Uterus (tissue), 4 donors: ENCODE results near the gene ADGRD1. TPM values are rescaled to one million over a fixed set of nuclear protein-coding genes. Genes with fewer than 3 reads are reported as not detected.
"Not testable (repeated sequence)": the region's sequence is repeated elsewhere in the genome, so short reads cannot be mapped to it uniquely, and the experiment has no call there.

Experiments
- DNase-seq, 2 donors: peaks; one replicate each; pipeline ENCODE4 v3.0.0-alpha.2; 2019 to 2020
- H3K27ac ChIP-seq, 2 donors: fragments of 200-600 bp; sonication (generic); 1 replicate in 1 of 2; 2 replicates in 1 of 2; pipeline ENCODE4 v1.5.1; 2016 to 2018
- H3K27me3 ChIP-seq, 2 donors: fragments of 200-600 bp; sonication (generic); one replicate each; pipeline ENCODE4 v1.5.1; 2018 to 2019; ENCODE audit warnings: control low read depth in 1 of 2
- H3K36me3 ChIP-seq, 2 donors: fragments of 200-600 bp; sonication (generic); one replicate each; pipeline ENCODE4 v1.5.1; 2019; ENCODE audit warnings: control low read depth in 1 of 2
- H3K4me1 ChIP-seq, 2 donors: fragments of 200-600 bp; sonication (generic); one replicate each; pipeline ENCODE4 v1.5.1; 2018 to 2019; ENCODE audit warnings: control low read depth in 1 of 2
- H3K4me3 ChIP-seq, 2 donors: fragments of 200-600 bp; sonication (generic); 1 replicate in 1 of 2; 2 replicates in 1 of 2; pipeline ENCODE4 v1.5.1; 2018 to 2019; ENCODE audit warnings: mild to moderate bottlenecking in 1 of 2
- H3K9me3 ChIP-seq, 2 donors: fragments of 200-600 bp; sonication (generic); one replicate each; pipeline ENCODE4 v1.5.1; 2019; ENCODE audit warnings: control low read depth in 1 of 2
- POLR2A ChIP-seq, 2 donors: fragments of 450-650 bp; IDR thresholded peaks; one replicate each; pipeline ENCODE4 v1.6.1; 2016; ENCODE audit warnings: antibody characterized with exemption in 2 of 2, mild to moderate bottlenecking in 1 of 2, moderate library complexity in 1 of 2
- intact Hi-C: fragments of 100-400 bp; cut with DNase I; formaldehyde crosslinking; loops from one replicate; pipeline ENCODE4 v1.15.1; 2023; ENCODE audit warnings: low total_unique reads
- total RNA-seq, 4 donors: library from RNA; depleted of rRNA in 3 of 4; stranded (reverse); fragments of >200 nt in 3 of 4; gene quantifications; one replicate each; pipeline versions ENCODE4 v1.1.0 to v1.2.4, GENCODE V29; 2014 to 2023
- TF ChIP-seq, protein P1 (sequence below), 4 experiments: fragments of 200-600 bp in 2 of 4; fragments of 450-650 bp in 2 of 4; sonication (generic) in 2 of 4; IDR thresholded peaks; one replicate each; pipeline ENCODE4 v1.5.1; 2016 to 2019; ENCODE audit warnings: antibody characterized with exemption in 4 of 4, mild to moderate bottlenecking in 2 of 4, moderate library complexity in 1 of 4
- donor health status: DM: yes; HTN: yes; CAD: no.

The ADGRD1 gene
- total RNA-seq, 4 donors from 2014 or later: 13.5 to 89.9 (median 33.7) TPM

DNA sequence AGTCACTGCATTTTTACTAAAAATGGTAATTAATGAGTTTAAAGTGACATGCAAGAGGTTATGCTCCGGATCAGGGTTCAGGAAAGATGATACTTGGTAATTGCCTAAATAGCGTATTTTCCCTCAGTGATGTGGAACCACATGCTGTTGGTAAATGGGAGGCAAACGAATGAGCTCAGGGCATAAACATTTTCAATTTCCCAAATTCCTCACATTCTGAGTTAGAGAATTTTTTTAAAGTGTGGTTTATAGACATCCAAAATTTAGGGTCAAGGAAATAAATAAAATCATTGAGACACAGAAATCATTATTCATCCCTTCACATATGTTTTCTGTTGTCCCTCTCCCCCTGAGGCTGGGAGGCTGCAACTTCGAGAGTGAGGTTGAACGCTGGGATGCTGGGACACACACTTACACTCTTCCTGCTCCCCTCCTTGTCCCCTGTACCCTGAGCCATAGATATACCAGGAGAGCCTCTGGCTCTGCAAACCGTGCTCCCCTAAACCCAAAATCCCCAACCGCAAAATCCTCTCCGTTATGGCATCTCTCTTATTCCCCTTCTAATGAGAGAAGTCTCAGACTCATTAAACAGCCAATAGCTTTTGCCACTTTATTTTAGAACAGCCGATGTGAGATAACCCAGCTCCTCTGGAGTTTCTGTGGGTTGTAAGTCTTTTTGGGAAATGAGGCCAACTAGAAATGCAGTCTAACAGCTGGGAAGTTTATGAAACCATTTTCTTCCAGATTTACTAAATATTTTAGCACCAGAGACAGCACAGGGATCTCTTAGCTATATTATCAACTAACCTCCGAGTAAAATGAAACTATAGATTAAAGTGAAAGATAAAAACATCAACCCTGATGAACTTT, 21.4 kb upstream of the ADGRD1 start:
- Histone ChIP-seq H3K27me3 (no peaks in the 10 kb centered on the region), H3K36me3 (no peaks in the 10 kb centered on the region), H3K4me3 (no peak overlapping the region), H3K27ac (no peak overlapping the region), H3K4me1 (no peaks in the 10 kb centered on the region), H3K9me3 (no peaks in the 10 kb centered on the region)
- intact Hi-C loops: no loop called here
- TF ChIP-seq POLR2A (IDR thresholded peaks at IDR 0.05): no peak
- TF ChIP-seq, protein P1, sequence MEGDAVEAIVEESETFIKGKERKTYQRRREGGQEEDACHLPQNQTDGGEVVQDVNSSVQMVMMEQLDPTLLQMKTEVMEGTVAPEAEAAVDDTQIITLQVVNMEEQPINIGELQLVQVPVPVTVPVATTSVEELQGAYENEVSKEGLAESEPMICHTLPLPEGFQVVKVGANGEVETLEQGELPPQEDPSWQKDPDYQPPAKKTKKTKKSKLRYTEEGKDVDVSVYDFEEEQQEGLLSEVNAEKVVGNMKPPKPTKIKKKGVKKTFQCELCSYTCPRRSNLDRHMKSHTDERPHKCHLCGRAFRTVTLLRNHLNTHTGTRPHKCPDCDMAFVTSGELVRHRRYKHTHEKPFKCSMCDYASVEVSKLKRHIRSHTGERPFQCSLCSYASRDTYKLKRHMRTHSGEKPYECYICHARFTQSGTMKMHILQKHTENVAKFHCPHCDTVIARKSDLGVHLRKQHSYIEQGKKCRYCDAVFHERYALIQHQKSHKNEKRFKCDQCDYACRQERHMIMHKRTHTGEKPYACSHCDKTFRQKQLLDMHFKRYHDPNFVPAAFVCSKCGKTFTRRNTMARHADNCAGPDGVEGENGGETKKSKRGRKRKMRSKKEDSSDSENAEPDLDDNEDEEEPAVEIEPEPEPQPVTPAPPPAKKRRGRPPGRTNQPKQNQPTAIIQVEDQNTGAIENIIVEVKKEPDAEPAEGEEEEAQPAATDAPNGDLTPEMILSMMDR (IDR thresholded peaks at IDR 0.05): no peak
- no peak for DNase-seq

DNA sequence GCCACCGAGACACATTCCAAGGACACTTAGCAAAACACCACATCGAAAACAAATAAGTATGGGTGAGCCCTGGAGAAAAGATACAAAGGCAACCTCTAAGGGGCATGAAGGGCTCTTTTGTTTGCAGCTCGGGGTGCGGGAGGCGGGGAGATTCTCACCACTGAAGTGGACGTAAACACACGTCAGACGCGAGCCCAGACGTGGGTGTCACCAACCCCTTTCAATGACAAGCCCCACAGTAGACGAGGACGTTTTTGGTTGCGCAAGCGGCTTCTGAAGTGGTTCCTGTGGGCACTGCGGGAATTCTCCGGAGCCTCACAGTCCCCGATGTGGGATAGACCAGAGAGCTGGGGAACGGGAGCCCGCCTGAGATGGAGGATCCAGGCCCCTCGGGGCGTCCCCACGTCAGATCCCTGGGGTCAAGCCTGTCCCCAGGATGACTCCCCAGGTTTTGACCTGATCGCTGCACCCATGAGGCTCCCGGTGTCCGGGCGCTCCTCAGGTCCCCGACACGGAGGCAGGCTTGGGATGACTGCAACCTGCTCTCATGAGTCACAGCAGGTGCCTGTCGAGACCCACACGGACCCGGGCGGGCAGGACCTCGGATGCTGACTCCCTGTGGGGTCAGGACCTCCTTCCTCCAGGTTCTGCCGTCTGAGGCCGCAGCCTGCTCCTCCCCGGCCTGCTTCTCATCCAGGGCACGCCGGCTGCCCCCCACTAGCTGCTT, 20.3 kb upstream of the ADGRD1 start:
- Histone ChIP-seq H3K27ac (no peak overlapping the region), H3K36me3 (no peaks in the 10 kb centered on the region), H3K4me3 (no peak overlapping the region)

DNA sequence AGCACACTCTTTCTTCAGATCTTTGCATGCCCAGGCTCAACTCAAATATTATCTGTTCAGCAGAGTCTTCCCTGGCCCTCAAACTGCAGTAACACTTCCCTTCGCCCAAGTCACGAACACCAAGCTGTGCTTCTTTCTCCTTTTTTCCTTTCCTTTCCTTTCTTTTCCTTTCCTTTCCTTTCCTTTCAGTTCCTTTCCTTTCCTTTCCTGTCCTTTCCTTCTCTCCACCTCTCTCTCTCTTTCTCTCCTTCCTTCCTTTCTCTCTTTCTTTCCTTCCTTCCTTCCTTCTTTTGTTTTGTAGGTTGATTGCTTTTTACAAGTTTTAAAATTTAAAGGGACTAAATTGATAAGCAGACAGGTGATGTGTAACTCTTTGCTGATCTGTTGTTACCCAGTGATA, 19.0 kb upstream of the ADGRD1 start:
- DNase-seq: no peak
- no peaks in the 10 kb centered on the region for H3K36me3 ChIP-seq
- intact Hi-C loops: no loop called here
- H3K27me3 ChIP-seq: no peaks in the 10 kb centered on the region
- no peak overlapping the region for H3K4me3 ChIP-seq
- TF ChIP-seq POLR2A (IDR thresholded peaks at IDR 0.05): no peak
- TF ChIP-seq, protein P1 (IDR thresholded peaks at IDR 0.05): no peak
- H3K9me3 ChIP-seq: no peaks in the 10 kb centered on the region
- no peaks in the 10 kb centered on the region for H3K4me1 ChIP-seq
- no peak overlapping the region for H3K27ac ChIP-seq

More for the DNA sequence above, 20.3 kb upstream of the ADGRD1 start:
- TF ChIP-seq POLR2A (IDR thresholded peaks at IDR 0.05): no peak
- TF ChIP-seq, protein P1 (IDR thresholded peaks at IDR 0.05): no peak
- Histone ChIP-seq H3K4me1 (no peaks in the 10 kb centered on the region), H3K9me3 (no peaks in the 10 kb centered on the region), H3K27me3 (no peaks in the 10 kb centered on the region)
- DNase-seq: no peak
- intact Hi-C loops: no loop called here

DNA sequence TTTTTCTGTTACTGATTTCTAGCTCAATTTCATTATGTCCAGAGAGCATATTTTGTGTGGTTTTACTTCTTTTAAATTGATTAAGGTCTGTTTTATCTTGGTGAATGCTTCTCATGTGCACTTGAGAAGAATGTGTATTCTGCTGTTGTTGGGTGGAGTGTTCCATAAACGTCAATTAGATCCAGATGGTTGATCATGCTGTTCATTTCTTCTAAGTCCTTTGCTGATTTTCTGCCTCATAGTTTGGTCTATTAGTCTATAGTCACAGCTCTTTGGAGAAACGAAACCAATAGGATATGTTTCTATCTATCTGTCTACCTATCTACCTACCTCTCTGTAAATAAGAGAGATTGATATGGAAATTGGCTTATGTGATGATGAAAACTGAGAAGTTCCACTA, 17.1 kb upstream of the ADGRD1 start:
- no peak for DNase-seq
- intact Hi-C loops: no loop called here
- no peak for TF ChIP-seq POLR2A (IDR thresholded peaks at IDR 0.05)
- TF ChIP-seq, protein P1 (IDR thresholded peaks at IDR 0.05): no peak
- Histone ChIP-seq H3K27me3 (no peaks in the 10 kb centered on the region), H3K36me3 (no peaks in the 10 kb centered on the region), H3K27ac (no peak overlapping the region), H3K4me1 (no peaks in the 10 kb centered on the region), H3K9me3 (no peaks in the 10 kb centered on the region), H3K4me3 (no peak overlapping the region)

DNA sequence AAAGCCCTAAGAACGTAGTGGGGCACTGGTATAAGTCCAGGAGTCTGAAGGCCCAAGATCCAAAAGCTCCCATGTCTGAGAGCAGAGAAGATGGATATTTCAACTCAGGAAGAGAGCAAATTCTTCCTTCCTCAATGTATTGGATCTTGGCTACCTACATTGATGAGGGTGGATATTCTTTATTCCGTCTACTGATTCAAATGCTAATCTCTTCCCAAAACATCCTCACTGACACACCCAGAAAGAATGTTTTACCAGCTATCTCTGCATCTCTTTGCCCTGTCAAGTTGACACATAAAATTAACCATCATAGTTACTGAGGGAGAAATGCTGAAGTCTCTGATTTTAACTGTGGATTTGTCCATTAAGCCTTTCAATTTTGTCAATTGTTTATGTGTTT, 16.6 kb upstream of the ADGRD1 start:
- no peak for DNase-seq
- no peak overlapping the region for H3K27ac ChIP-seq
- intact Hi-C loops: no loop called here
- no peaks in the 10 kb centered on the region for H3K9me3 ChIP-seq
- no peak overlapping the region for H3K4me3 ChIP-seq
- TF ChIP-seq, protein P1 (IDR thresholded peaks at IDR 0.05): no peak
- TF ChIP-seq POLR2A (IDR thresholded peaks at IDR 0.05): no peak
- H3K27me3 ChIP-seq: no peaks in the 10 kb centered on the region
- no peaks in the 10 kb centered on the region for H3K36me3 ChIP-seq
- H3K4me1 ChIP-seq: no peaks in the 10 kb centered on the region

DNA sequence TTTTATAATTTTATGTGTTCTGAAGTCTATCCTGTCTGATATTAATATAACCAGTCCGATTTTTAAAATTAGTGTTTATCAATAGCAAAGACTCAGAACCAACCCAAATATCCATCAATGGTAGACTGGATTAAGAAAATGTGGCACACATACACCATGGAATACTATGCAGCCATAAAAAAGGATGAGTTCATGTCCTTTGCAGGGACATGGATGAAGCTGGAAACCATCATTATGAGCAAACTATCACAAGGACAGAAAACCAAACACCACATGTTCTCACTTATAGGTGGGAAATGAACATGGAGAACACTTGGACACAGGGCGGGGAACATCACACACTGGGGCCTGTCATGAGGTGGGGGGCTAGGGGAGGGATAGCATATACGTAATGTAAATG, 16.2 kb upstream of the ADGRD1 start:
- H3K27ac ChIP-seq, H3K36me3 ChIP-seq, DNase-seq, H3K9me3 ChIP-seq, intact Hi-C loops, H3K4me1 ChIP-seq, H3K4me3 ChIP-seq, H3K27me3 ChIP-seq: not testable (repeated sequence)
